ENCODE measurements around the gene TCFL5.

Gene TCFL5

DNA sequence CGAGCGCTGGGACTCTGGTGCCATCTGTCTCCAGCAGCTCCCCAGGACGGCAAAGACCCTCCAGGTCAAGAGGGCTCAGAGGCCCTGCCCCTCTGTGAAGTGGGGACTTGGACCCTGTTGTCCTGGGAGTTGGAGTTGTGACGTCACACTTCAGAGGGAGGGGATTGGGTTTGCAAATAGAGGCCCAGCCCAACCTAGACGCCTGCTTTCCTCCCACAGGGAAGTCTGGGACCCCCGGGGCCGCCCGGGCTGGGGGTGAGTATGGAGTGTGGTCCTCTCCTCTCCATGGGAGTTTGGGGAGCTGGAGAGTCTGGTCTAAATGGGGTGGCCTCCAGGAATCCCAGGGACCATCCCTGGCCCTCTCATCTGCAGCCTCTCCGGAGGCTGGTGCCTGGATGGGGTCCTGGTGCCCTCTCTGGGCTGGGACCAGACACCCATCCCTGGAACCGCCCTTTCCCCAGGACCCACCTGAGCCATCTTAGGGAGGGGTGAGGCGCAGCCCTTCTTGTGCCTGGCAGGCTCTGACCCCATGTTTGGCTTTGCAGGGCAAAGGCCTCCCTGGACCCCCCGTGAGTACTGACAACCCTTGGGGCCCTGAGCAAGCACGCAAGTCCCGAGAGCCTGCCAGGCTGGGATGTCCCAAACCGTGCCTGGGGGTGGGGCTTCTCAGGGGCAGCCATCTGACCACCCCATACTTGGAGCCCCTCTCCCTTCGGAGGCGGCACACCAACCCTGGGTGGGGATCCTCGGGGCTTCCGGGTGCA lies 40.5 kb downstream of the TCFL5 start:
- Histone ChIP-seq H3K27ac (ENCODE audit: low read length) (no peak overlapping the region), H3K9ac (ENCODE audit: low read length) (no peak overlapping the region), H2AFZ (ENCODE audit: low read depth, low read length) (no peak overlapping the region), H3K4me1 (ENCODE audit: low read length) (peaks cover 38% of the 10 kb centered on the region), H3K4me3 (ENCODE audit: low read length) (no peak overlapping the region), H3K4me2 (ENCODE audit: low read length) (no peak overlapping the region), H3K79me2 (ENCODE audit: low read length) (no peaks in the 10 kb centered on the region), H3K27me3 (ENCODE audit: low read depth, low read length) (peaks cover 7% of the 10 kb centered on the region), H3K9me3 (ENCODE audit: insufficient read depth, low read length) (no peaks in the 10 kb centered on the region), H4K20me1 (ENCODE audit: insufficient read depth, low read length) (no peaks in the 10 kb centered on the region), H3K36me3 (replicated peaks; ENCODE audit: low read depth, low read length) (no peaks in the 10 kb centered on the region)
- TF ChIP-seq EZH2phosphoT487 (IDR thresholded peaks at IDR 0.05; ENCODE audit: low read depth), result no peak
- TF ChIP-seq, protein P1, sequence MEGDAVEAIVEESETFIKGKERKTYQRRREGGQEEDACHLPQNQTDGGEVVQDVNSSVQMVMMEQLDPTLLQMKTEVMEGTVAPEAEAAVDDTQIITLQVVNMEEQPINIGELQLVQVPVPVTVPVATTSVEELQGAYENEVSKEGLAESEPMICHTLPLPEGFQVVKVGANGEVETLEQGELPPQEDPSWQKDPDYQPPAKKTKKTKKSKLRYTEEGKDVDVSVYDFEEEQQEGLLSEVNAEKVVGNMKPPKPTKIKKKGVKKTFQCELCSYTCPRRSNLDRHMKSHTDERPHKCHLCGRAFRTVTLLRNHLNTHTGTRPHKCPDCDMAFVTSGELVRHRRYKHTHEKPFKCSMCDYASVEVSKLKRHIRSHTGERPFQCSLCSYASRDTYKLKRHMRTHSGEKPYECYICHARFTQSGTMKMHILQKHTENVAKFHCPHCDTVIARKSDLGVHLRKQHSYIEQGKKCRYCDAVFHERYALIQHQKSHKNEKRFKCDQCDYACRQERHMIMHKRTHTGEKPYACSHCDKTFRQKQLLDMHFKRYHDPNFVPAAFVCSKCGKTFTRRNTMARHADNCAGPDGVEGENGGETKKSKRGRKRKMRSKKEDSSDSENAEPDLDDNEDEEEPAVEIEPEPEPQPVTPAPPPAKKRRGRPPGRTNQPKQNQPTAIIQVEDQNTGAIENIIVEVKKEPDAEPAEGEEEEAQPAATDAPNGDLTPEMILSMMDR (IDR thresholded peaks at IDR 0.05; ENCODE audit: low read depth, low read length), result no peak

DNA sequence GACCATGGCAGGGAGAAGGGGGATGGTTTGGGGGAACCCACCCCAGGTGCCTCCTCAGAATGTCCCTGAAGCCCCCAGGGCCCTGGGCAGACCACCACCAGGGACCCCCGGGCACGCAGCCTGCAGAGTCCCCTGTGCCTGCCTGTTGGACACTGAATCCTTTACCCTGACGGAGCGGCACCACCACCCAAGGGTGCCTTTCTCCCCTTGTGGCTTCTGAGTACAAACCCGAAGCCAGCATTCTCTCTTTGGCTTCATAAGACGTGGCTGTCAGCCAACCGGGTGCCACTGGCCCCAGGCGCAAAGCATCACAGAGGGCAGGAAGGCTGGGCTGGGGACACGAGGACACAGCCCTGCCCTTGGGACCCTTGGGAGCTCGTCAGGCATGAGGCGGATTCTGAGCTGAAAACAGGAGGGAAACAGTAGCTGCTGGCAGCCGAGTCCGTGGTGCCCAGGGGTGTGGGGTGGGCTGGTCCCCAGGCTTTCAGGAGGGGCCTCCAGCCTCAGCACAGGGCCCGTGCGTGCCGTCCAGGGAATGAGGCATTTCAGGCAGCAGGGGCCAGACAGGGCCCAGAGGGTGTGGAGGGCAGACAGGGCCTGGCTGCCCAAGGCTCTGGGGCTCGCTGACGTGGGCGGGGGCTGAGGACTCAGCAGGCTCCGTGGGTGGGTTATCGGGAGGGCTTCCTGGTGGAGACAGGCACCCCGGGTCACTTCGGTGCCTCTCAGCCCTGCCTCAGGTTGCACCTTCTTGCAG lies 41.2 kb downstream of the TCFL5 start:
- H3K79me2 ChIP-seq (ENCODE audit: low read length), result no peaks in the 10 kb centered on the region
- H3K36me3 ChIP-seq (replicated peaks; ENCODE audit: low read depth, low read length), result no peaks in the 10 kb centered on the region
- H3K4me3 ChIP-seq (ENCODE audit: low read length), result no peak overlapping the region
- no peak overlapping the region for H3K4me2 ChIP-seq (ENCODE audit: low read length)
- no peak overlapping the region for H3K9ac ChIP-seq (ENCODE audit: low read length)
- no peaks in the 10 kb centered on the region for H3K9me3 ChIP-seq (ENCODE audit: insufficient read depth, low read length)
- no peak for TF ChIP-seq EZH2phosphoT487 (IDR thresholded peaks at IDR 0.05; ENCODE audit: low read depth)
- TF ChIP-seq, protein P1 (IDR thresholded peaks at IDR 0.05; ENCODE audit: low read depth, low read length), result no peak
- H3K4me1 ChIP-seq (ENCODE audit: low read length), result peaks cover 30% of the 10 kb centered on the region
- H3K27ac ChIP-seq (ENCODE audit: low read length), result no peak overlapping the region
- no peaks in the 10 kb centered on the region for H4K20me1 ChIP-seq (ENCODE audit: insufficient read depth, low read length)
- H3K27me3 ChIP-seq (ENCODE audit: low read depth, low read length), result peaks cover 7% of the 10 kb centered on the region
- H2AFZ ChIP-seq (ENCODE audit: low read depth, low read length), result no peak overlapping the region

DNA sequence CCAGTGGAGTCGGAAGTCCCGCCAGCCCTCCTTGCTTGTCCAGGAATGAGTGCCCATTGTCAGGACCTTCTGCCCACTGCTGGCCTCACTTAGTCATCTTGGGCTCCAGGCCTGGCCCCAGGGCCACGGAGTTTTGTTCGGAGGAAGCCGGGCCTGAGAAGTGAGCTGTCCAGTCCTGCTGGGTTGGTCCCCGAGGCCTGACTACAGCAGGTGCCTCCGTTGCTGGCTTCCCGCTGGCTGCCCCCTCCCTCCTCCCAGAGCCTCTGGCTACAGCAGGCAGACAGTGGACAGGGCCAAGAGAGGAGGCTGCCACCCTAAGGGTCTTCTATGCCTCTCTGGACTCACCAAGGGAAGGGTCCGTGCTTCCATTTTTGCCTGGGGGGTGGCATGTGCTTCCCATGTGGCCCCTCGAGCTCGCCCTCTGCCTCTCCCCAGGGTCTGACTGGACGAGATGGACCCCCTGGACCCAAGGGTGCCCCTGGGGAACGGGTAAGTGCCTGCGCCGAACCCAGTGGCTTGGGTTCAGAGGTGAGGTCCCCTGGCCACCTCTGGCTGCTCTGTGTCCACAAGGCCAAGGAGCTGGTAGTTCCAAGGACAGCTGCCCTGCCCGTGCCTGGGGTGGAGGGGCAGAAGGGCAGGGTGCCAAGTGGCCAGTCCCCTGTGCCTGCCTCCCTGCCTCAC lies 42.0 kb downstream of the TCFL5 start:
- no peak overlapping the region for H3K4me2 ChIP-seq (ENCODE audit: low read length)

More for the DNA sequence above, 42.0 kb downstream of the TCFL5 start:
- no peaks in the 10 kb centered on the region for H3K79me2 ChIP-seq (ENCODE audit: low read length)
- H3K36me3 ChIP-seq (replicated peaks; ENCODE audit: low read depth, low read length), result no peaks in the 10 kb centered on the region
- no peak overlapping the region for H3K4me3 ChIP-seq (ENCODE audit: low read length)
- no peak overlapping the region for H3K9ac ChIP-seq (ENCODE audit: low read length)
- no peak for TF ChIP-seq EZH2phosphoT487 (IDR thresholded peaks at IDR 0.05; ENCODE audit: low read depth)
- TF ChIP-seq, protein P1 (IDR thresholded peaks at IDR 0.05; ENCODE audit: low read depth, low read length), result no peak
- H4K20me1 ChIP-seq (ENCODE audit: insufficient read depth, low read length), result peaks cover 4% of the 10 kb centered on the region; the same call in 1 of the 2 replicates
- no peak overlapping the region for H3K27ac ChIP-seq (ENCODE audit: low read length)
- no peak overlapping the region for H2AFZ ChIP-seq (ENCODE audit: low read depth, low read length)
- peaks cover 25% of the 10 kb centered on the region for H3K4me1 ChIP-seq (ENCODE audit: low read length)
- H3K9me3 ChIP-seq (ENCODE audit: insufficient read depth, low read length), result no peaks in the 10 kb centered on the region
- H3K27me3 ChIP-seq (ENCODE audit: low read depth, low read length), result peaks cover 7% of the 10 kb centered on the region

Measured in OCI-LY3 (cell line).